ENCODE results near the gene PAK4. TPM values are rescaled to one million over a fixed set of nuclear protein-coding genes. Genes with fewer than 3 reads are reported as not detected.
A peak's percentile ranks its signal among the peaks of the same experiment; 100 is the strongest.
"Not testable (repeated sequence)": the region's sequence is repeated elsewhere in the genome, so short reads cannot be mapped to it uniquely, and the experiment has no call there.

PAK4 gene
- total RNA-seq, 1 donor from 2014 or later: 27.5 TPM

DNA sequence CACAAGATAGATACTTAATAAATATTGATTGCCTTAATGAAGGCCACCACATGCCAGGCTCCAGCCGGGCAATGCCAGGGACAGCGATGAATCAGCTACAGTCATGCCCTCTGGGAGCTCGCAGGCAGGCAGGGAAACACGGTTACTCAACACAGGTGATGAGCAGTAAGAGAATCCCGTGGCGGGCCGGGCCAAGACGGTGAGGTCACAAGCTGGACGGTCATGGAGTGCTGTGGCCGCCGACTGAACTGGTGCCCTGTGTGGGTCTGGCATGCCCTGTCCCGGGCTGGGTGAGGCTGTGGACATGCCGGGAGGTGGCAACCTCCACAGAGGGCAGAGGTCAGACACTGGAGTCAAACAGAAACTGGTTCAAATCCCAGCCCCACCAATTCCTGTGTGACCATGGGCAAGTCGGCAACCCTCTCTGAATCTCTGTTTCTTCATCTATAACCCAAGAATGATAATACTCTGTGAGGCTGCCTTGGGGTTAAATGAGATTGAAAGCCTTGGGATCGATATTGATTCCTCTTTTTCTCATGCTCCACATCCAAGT, 13.2 kb upstream of the PAK4 start:
- H3K4me3 ChIP-seq (ENCODE audit: low read depth, low read length): no peak overlapping the region
- peak; percentile 56 for DNase-seq (ENCODE audit: low read depth)
- TF ChIP-seq, protein P1, sequence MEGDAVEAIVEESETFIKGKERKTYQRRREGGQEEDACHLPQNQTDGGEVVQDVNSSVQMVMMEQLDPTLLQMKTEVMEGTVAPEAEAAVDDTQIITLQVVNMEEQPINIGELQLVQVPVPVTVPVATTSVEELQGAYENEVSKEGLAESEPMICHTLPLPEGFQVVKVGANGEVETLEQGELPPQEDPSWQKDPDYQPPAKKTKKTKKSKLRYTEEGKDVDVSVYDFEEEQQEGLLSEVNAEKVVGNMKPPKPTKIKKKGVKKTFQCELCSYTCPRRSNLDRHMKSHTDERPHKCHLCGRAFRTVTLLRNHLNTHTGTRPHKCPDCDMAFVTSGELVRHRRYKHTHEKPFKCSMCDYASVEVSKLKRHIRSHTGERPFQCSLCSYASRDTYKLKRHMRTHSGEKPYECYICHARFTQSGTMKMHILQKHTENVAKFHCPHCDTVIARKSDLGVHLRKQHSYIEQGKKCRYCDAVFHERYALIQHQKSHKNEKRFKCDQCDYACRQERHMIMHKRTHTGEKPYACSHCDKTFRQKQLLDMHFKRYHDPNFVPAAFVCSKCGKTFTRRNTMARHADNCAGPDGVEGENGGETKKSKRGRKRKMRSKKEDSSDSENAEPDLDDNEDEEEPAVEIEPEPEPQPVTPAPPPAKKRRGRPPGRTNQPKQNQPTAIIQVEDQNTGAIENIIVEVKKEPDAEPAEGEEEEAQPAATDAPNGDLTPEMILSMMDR (conservative IDR thresholded peaks at IDR 0.05; ENCODE audit: low read depth, low read length): no peak

DNA sequence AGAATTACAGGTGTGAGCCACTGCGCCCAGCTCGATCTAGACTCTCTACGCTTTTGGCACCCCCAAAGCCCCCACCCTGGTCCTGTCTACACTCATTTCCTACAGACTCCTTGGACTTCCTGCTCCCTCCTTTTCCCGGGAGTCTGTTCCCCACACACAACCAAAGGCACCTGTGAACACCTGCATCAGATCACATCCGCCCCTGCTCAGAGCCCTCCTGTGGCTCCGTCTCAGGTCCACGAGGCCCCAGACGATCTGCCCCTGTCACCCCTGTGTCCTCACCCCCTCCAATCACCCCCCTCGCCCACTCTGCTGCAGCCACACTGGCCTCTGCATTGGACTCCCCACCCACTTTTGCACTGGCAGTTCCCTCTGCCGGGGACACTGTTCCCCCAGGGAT, 12.4 kb upstream of the PAK4 start:
- TF ChIP-seq, protein P1 (conservative IDR thresholded peaks at IDR 0.05; ENCODE audit: low read depth, low read length): no peak

DNA sequence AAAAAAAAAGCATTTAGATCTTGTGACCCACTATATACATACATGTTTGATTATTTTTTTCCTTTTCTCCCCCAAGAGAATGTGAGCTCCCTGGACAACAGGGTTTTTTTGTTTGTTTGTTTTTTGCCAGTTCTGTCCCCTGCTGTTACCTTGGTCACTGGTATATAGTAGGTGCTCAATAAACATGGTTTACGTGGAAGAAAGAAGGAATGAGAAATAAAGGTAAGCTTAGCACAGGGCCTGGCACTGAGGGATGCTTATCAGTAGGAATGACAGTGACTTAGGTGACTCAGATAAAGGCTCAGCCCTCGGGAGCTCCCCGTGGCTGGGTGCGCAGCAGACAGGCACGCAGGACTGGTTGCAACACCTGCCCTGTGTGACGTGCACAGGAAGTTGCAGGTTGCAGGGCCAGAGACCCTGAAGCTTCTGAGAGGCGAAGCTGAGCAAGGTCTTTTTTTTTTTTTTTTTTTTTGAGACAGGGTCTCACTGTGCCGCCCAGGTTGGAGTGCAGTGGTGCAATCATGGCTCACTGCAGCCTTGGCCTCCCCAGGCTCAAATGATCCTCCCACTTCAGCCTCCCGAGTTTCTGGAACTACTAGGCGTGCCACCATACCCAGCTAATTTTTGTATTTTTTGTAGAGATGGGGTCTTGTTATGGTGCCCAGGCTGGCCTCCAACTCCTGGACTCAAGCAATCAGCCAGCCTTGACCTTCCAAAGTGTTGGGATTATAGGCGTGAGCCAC, 10.3 kb upstream of the PAK4 start:
- no peak overlapping the region for H3K4me3 ChIP-seq (ENCODE audit: low read depth, low read length)
- TF ChIP-seq, protein P1 (conservative IDR thresholded peaks at IDR 0.05; ENCODE audit: low read depth, low read length): no peak
- DNase-seq (ENCODE audit: low read depth): no peak

More for the DNA sequence above, 12.4 kb upstream of the PAK4 start:
- H3K4me3 ChIP-seq (ENCODE audit: low read depth, low read length): no peak overlapping the region
- DNase-seq (ENCODE audit: low read depth): no peak

DNA sequence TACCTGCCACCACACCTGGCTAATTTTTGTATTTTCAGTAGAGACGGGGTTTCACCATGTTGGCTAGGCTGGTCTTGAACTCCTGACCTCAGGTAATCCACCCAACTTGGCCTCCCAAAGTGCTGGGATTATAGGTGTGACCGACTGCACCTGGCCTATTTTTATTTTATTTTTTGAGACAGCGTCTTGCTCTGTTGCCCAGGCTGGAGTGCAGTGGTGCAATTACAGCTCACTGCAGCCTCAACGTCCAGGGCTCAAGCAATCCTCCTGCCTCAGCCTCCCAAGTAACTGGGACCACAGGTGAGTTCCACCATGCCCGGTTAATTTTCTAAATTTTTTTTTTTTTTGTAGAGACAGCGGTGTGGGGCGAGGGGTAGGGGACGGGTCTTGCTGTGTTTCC, 8.6 kb upstream of the PAK4 start:
- not testable (repeated sequence) for H3K4me3 ChIP-seq (ENCODE audit: low read depth, low read length); DNase-seq (ENCODE audit: low read depth)

DNA sequence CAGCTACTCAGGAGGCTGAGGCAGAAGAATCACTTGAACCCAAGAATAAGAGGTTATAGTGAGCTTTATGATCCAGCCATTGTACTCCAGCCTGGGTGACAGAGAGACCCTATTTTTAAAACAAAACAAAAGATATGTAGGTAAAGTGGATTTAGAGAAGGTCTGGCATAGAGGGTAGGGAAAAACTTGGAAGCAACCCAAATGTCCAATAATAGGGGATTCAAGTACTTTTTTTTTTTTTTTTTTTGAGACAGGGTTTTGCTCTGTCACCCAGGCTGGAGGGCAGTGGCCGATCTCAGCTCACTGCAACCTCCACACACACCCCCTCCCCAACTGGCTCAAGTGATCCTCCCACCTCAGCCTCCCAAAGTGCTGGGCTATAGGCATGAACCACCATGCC, 5.8 kb upstream of the PAK4 start:
- no peak for DNase-seq (ENCODE audit: low read depth)
- TF ChIP-seq, protein P1 (conservative IDR thresholded peaks at IDR 0.05; ENCODE audit: low read depth, low read length): no peak
- H3K4me3 ChIP-seq (ENCODE audit: low read depth, low read length): no peak overlapping the region

DNA sequence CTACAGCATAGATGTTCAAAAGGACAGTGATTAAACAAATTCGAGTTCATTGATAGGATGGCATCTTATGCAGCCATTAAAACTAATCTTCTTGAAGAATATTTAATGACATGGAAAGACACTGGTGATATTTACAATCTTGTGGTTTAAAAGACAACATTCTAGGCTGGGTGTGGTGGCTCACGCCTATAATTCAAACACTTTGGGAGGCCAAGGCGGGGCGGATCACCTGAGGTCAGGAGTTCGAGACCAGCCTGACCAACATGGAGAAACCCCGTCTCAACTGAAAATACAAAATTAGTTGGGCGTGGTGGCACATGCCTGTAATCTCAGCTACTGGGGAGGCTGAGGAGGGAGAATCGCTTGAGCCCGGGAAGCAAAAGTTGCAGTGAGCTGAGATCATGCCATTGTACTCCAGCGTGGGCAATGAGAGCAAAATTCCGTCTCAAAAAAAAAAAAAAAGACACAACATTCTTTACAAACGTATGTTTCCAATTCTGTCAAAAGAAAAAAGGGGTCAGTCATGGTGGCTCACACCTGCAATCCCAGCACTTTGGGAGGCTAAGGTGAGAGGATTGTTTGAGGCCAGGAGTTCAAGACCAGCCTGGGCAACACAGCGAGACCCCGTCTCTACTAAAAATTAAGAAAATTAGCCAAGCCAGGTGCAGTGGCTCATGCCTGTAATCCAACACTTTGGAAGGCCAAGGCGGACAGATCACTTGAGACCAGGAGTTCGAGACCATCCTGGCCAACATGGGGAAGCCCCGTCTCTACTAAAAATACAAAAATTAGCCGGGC, 2.5 kb upstream of the PAK4 start:
- no peak for DNase-seq (ENCODE audit: low read depth)
- no peak overlapping the region for H3K4me3 ChIP-seq (ENCODE audit: low read depth, low read length)
- TF ChIP-seq, protein P1 (conservative IDR thresholded peaks at IDR 0.05; ENCODE audit: low read depth, low read length): no peak

DNA sequence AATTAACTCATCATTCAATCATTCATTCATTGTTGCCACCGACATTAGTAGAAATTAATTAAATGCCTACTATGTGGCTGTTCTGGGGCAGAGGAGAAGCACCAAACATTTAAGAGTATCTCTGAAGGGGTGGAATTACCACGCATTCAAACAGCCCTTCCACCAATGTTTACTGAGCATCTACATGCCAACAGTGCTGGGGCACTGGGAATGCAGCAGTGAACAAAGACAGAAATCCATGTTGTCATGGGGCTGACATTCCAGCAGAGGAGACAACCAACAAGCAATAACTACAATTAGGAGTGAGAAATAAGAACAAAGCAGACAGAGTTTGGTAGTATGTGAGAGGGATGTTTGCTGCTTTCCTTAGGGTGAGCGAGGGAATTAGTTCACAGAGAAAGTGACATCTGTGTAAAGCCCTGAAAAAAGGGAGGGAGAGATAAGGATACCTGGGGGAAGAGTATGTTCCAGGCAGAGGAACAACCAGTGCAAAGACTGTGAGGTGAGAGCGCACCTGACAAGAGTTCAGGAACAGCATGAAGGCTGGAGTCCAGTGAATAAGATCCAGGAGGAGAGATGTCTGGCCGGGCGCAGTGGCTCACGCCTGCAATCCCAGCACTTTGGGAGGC, 1.3 kb upstream of the PAK4 start:
- TF ChIP-seq, protein P1 (conservative IDR thresholded peaks at IDR 0.05; ENCODE audit: low read depth, low read length): no peak
- no peak overlapping the region for H3K4me3 ChIP-seq (ENCODE audit: low read depth, low read length)
- no peak for DNase-seq (ENCODE audit: low read depth)

Measured in epithelial cell of proximal tubule (primary cell).